PC-9 (cell line): ENCODE results near the gene KIF22. TPM values are rescaled to one million over a fixed set of nuclear protein-coding genes. Genes with fewer than 3 reads are reported as not detected.

Experiments
- BruUV-seq: library from RNA; stranded (reverse); fragments of 400-500 nt; replicated peaks from 2 replicates; lab custom pipeline; 2021; lab: Mats Ljungman, UMichigan
- CTCF ChIA-PET: fragments of 300-600 bp; sonication (Branson Sonifier 250); formaldehyde crosslinking; loops from one replicate; lab custom pipeline; 2022; ENCODE audit warnings: antibody characterized with exemption; lab: Charles Lee
- POLR2A ChIA-PET: fragments of 300-600 bp; sonication (Branson Sonifier 250); formaldehyde crosslinking; loops from one replicate; lab custom pipeline; 2022; ENCODE audit warnings: antibody characterized with exemption; ENCODE audit not compliant: unreplicated experiment; lab: Charles Lee
- DNase-seq, 2 experiments: peaks; one replicate each; pipeline versions ENCODE4 v3.0.0 to v3.0.0-alpha.2; 2015 to 2022; ENCODE audit warnings: mixed read lengths in 1 of 2
- H2AFZ ChIP-seq: fragments of 200-600 bp; sonication (generic); 2 replicates; pipeline ENCODE4 v1.8.1; 2017; ENCODE audit warnings: antibody characterized with exemption
- H3F3A ChIP-seq: fragments of 200-600 bp; sonication (generic); 2 replicates; pipeline ENCODE4 v1.8.1; 2017; ENCODE audit warnings: antibody characterized with exemption, mild to moderate bottlenecking, low read depth; ENCODE audit not compliant: insufficient read depth
- H3K27ac ChIP-seq: fragments of 200-600 bp; sonication (generic); 2 replicates; pipeline ENCODE4 v1.6.1; 2016; ENCODE audit warnings: mixed run types
- H3K27me3 ChIP-seq: fragments of 200-600 bp; sonication (generic); 2 replicates; pipeline ENCODE4 v1.6.1; 2016; ENCODE audit warnings: low read depth, mixed run types; ENCODE audit not compliant: insufficient read depth
- H3K36me3 ChIP-seq: fragments of 200-600 bp; sonication (generic); 2 replicates; pipeline ENCODE4 v1.6.1; 2016; ENCODE audit warnings: low read depth, mixed run types
- H3K4me1 ChIP-seq: fragments of 200-600 bp; sonication (generic); replicated peaks from 2 replicates; pipeline ENCODE4 v1.6.1; 2016; ENCODE audit warnings: mixed run types; ENCODE audit not compliant: insufficient read depth
- H3K4me2 ChIP-seq: fragments of 200-600 bp; sonication (generic); 2 replicates; pipeline ENCODE4 v1.6.1; 2017; ENCODE audit warnings: mixed run types
- H3K4me3 ChIP-seq: fragments of 200-600 bp; sonication (generic); 2 replicates; pipeline ENCODE4 v1.6.1; 2016; ENCODE audit warnings: mixed run types
- H3K79me2 ChIP-seq: fragments of 200-600 bp; sonication (generic); 2 replicates; pipeline ENCODE4 v1.6.1; 2017; ENCODE audit warnings: low read depth, mixed run types
- H3K9me2 ChIP-seq: fragments of 200-600 bp; sonication (generic); 2 replicates; pipeline ENCODE4 v1.8.1; 2017; ENCODE audit warnings: mild to moderate bottlenecking; ENCODE audit not compliant: insufficient read depth
- H3K9me3 ChIP-seq: fragments of 200-600 bp; sonication (generic); 2 replicates; pipeline ENCODE4 v1.8.1; 2016; ENCODE audit warnings: low read depth; ENCODE audit not compliant: insufficient read depth
- H4K20me1 ChIP-seq: fragments of 200-600 bp; sonication (generic); 2 replicates; pipeline ENCODE4 v1.8.1; 2017; ENCODE audit not compliant: insufficient read depth
- CTCF ChIP-seq: fragments of 200-600 bp; sonication (generic); conservative IDR thresholded peaks from 2 replicates; pipeline ENCODE4 v1.6.1; 2017; ENCODE audit warnings: mixed run types, antibody characterized with exemption, mild to moderate bottlenecking, moderate library complexity
- EZH2 ChIP-seq: fragments of 200-600 bp; sonication (generic); IDR thresholded peaks from 2 replicates; pipeline ENCODE4 v1.8.0; 2017; ENCODE audit warnings: antibody characterized with exemption, low read depth
- intact Hi-C: fragments of 100-400 bp; cut with micrococcal nuclease; formaldehyde crosslinking; loops from one replicate; pipeline ENCODE4 v1.10.0; 2022; ENCODE audit not compliant: unreplicated experiment
- total RNA-seq: library from RNA; stranded (reverse); gene quantifications from 2 replicates; pipeline ENCODE4 v1.2.3, GENCODE V29; 2021

KIF22 gene
- total RNA-seq, 1 experiment from 2014 or later, result 179 TPM

GRCh38 chr16:29820730-29821642 lies 30.4 kb downstream of the KIF22 start:
- Histone ChIP-seq H3K4me2 (peak overlapping the region; percentile 88), H3K9me2 (no peaks in the 10 kb centered on the region), H2AFZ (no peak overlapping the region), H3K27me3 (no peaks in the 10 kb centered on the region), H3K36me3 (no peaks in the 10 kb centered on the region), H3K4me3 (peak overlapping the region; percentile 71), H3F3A (peaks cover 70% of the 10 kb centered on the region; the same call in 1 of the 2 replicates), H4K20me1 (no peaks in the 10 kb centered on the region), H3K9me3 (no peaks in the 10 kb centered on the region), H3K4me1 (peaks cover 72% of the 10 kb centered on the region), H3K27ac (peak overlapping the region; percentile 77), H3K79me2 (peaks cover 66% of the 10 kb centered on the region)
- BruUV-seq, result TSS peak; percentile 71
- intact Hi-C loops, result loop anchor here (1.0 to 5.0 kb wide), 4 partner anchors 27 to 200 kb away; partner anchors contain the start of genes CDIPT and SEZ6L2
- TF ChIP-seq CTCF (no peak), EZH2 (no peak)
- CTCF ChIA-PET, result interaction anchor here (0.6 to 1.7 kb wide), 3 partner anchors 22 to 1529 kb away, joined by 3 to 18 read pairs (median 15); no protein-coding TSS in a partner anchor
- peak; percentile 57 to 84 for DNase-seq
- POLR2A ChIA-PET, result interaction anchor here (0.5 to 1.5 kb wide), 4 partner anchors 14 to 152 kb away, joined by 4 to 32 read pairs (median 8); no protein-coding TSS in a partner anchor

GRCh38 chr16:29821643-29822115 lies 31.1 kb downstream of the KIF22 start:
- no peaks in the 10 kb centered on the region for H3K27me3 ChIP-seq
- peak overlapping the region; percentile 77 for H3K27ac ChIP-seq
- H3K4me2 ChIP-seq, result peak overlapping the region; percentile 88
- TSS peak; percentile 14 for BruUV-seq
- intact Hi-C loops, result loop anchor here (1.0 to 5.0 kb wide), 4 partner anchors 27 to 200 kb away; partner anchors contain the start of genes CDIPT and SEZ6L2
- no peaks in the 10 kb centered on the region for H3K36me3 ChIP-seq
- POLR2A ChIA-PET, result interaction anchor here (0.5 to 0.8 kb wide), 4 partner anchors 36 to 750 kb away, joined by 4 to 32 read pairs (median 6); no protein-coding TSS in a partner anchor
- no peaks in the 10 kb centered on the region for H4K20me1 ChIP-seq
- no peaks in the 10 kb centered on the region for H3K9me3 ChIP-seq
- H3K4me3 ChIP-seq, result peak overlapping the region; percentile 71; the same call in 1 of the 2 replicates
- CTCF ChIA-PET, result interaction anchor here (0.9 kb wide), 1 partner anchor 21 kb away, joined by 3 read pairs; no protein-coding TSS in a partner anchor
- H3F3A ChIP-seq, result peaks cover 71% of the 10 kb centered on the region; the same call in 1 of the 2 replicates
- DNase-seq, result peak; percentile 70 to 84
- H2AFZ ChIP-seq, result no peak overlapping the region
- H3K9me2 ChIP-seq, result no peaks in the 10 kb centered on the region
- H3K4me1 ChIP-seq, result peaks cover 75% of the 10 kb centered on the region
- peaks cover 68% of the 10 kb centered on the region for H3K79me2 ChIP-seq
- no peak for TF ChIP-seq EZH2
- no peak for TF ChIP-seq CTCF
